Measurements from ENCODE around the gene NOB1.

The NOB1 gene

DNA sequence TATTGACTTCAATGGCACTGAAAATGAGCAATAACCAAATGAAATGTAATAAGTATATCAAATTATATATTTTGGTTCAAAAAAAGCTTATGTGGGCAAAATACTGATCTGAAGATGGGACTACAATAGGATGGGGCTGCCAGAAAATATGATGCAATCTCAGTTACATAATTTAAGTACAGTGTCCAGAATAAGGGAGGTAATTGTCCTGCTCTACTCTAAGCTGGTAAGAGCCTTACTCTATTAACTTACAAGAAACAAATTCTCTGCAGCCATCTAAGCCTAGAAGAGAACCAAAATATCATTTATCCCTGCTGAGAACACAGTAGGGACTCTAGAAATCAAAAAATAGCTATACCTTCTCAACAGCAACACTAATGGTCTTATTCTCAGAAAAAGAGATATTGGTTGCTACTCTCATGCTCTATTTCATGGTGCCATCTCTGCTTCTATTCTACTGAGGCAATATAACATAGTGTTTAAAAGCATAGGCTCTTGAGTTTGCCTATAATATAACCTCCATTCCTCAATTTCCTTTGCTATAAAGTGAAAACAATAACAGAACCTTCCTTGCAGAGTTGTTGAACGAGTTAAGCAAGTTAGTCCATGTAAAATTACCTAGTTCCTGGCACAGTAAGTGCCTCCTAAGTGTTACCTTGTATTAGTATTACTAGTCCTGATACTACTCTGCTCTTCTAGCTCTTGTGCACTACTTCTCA lies 48.3 kb downstream of the NOB1 start:
- TF ChIP-seq ARNTL (CRISPR knock-in tag; IDR thresholded peaks at IDR 0.05; ENCODE audit: borderline replicate concordance, low read depth) (no peak), PPARA (CRISPR knock-in tag; IDR thresholded peaks at IDR 0.05; ENCODE audit: borderline replicate concordance) (no peak), TOX (CRISPR knock-in tag; IDR thresholded peaks at IDR 0.05; ENCODE audit: borderline replicate concordance) (no peak), CSDC2 (CRISPR knock-in tag; IDR thresholded peaks at IDR 0.05) (no peak), ZNF70 (CRISPR knock-in tag; IDR thresholded peaks at IDR 0.05) (no peak), GLIS3 (CRISPR knock-in tag; IDR thresholded peaks at IDR 0.05) (no peak), ZNF565 (CRISPR knock-in tag; conservative IDR thresholded peaks at IDR 0.05; ENCODE audit: low read depth) (no peak), ISL1 (CRISPR knock-in tag; IDR thresholded peaks at IDR 0.05) (no peak), ZFP3 (CRISPR knock-in tag; IDR thresholded peaks at IDR 0.05) (no peak), CSRNP3 (CRISPR knock-in tag; IDR thresholded peaks at IDR 0.05) (no peak), CREB5 (CRISPR knock-in tag; IDR thresholded peaks at IDR 0.05; ENCODE audit: low read depth) (no peak), ZFP30 (CRISPR knock-in tag; IDR thresholded peaks at IDR 0.05) (no peak), TCF4 (CRISPR knock-in tag; IDR thresholded peaks at IDR 0.05; ENCODE audit: borderline replicate concordance) (no peak), ZNF8 (CRISPR knock-in tag; IDR thresholded peaks at IDR 0.05) (no peak), SNAI2 (CRISPR knock-in tag; IDR thresholded peaks at IDR 0.05) (no peak), ESRRG (CRISPR knock-in tag; IDR thresholded peaks at IDR 0.05) (no peak)
- TF ChIP-seq, protein P1, sequence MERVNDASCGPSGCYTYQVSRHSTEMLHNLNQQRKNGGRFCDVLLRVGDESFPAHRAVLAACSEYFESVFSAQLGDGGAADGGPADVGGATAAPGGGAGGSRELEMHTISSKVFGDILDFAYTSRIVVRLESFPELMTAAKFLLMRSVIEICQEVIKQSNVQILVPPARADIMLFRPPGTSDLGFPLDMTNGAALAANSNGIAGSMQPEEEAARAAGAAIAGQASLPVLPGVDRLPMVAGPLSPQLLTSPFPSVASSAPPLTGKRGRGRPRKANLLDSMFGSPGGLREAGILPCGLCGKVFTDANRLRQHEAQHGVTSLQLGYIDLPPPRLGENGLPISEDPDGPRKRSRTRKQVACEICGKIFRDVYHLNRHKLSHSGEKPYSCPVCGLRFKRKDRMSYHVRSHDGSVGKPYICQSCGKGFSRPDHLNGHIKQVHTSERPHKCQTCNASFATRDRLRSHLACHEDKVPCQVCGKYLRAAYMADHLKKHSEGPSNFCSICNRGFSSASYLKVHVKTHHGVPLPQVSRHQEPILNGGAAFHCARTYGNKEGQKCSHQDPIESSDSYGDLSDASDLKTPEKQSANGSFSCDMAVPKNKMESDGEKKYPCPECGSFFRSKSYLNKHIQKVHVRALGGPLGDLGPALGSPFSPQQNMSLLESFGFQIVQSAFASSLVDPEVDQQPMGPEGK (CRISPR knock-in tag; IDR thresholded peaks at IDR 0.05; ENCODE audit: borderline replicate concordance), result no peak
- TF ChIP-seq, protein P2, sequence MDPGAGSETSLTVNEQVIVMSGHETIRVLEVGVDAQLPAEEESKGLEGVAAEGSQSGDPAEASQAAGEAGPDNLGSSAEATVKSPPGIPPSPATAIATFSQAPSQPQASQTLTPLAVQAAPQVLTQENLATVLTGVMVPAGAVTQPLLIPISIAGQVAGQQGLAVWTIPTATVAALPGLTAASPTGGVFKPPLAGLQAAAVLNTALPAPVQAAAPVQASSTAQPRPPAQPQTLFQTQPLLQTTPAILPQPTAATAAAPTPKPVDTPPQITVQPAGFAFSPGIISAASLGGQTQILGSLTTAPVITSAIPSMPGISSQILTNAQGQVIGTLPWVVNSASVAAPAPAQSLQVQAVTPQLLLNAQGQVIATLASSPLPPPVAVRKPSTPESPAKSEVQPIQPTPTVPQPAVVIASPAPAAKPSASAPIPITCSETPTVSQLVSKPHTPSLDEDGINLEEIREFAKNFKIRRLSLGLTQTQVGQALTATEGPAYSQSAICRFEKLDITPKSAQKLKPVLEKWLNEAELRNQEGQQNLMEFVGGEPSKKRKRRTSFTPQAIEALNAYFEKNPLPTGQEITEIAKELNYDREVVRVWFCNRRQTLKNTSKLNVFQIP (CRISPR knock-in tag; IDR thresholded peaks at IDR 0.05; ENCODE audit: borderline replicate concordance, low read depth), result no peak
- no peak for ATAC-seq

- TF ChIP-seq, protein P2 (CRISPR knock-in tag; IDR thresholded peaks at IDR 0.05; ENCODE audit: borderline replicate concordance, low read depth), result no peak
- no peak for TF ChIP-seq ZFP30 (CRISPR knock-in tag; IDR thresholded peaks at IDR 0.05)
- TF ChIP-seq PPARA (CRISPR knock-in tag; IDR thresholded peaks at IDR 0.05; ENCODE audit: borderline replicate concordance), result no peak
- no peak for TF ChIP-seq ZNF8 (CRISPR knock-in tag; IDR thresholded peaks at IDR 0.05)
- TF ChIP-seq, protein P1 (CRISPR knock-in tag; IDR thresholded peaks at IDR 0.05; ENCODE audit: borderline replicate concordance), result no peak
- no peak for TF ChIP-seq RARB (CRISPR knock-in tag; IDR thresholded peaks at IDR 0.05)
- TF ChIP-seq TCF4 (CRISPR knock-in tag; IDR thresholded peaks at IDR 0.05; ENCODE audit: borderline replicate concordance), result no peak
- no peak for TF ChIP-seq GLIS3 (CRISPR knock-in tag; IDR thresholded peaks at IDR 0.05)
- TF ChIP-seq ARNTL (CRISPR knock-in tag; IDR thresholded peaks at IDR 0.05; ENCODE audit: borderline replicate concordance, low read depth), result no peak
- TF ChIP-seq CSRNP3 (CRISPR knock-in tag; IDR thresholded peaks at IDR 0.05), result no peak
- TF ChIP-seq SNAI2 (CRISPR knock-in tag; IDR thresholded peaks at IDR 0.05), result no peak
- TF ChIP-seq ESRRG (CRISPR knock-in tag; IDR thresholded peaks at IDR 0.05), result no peak
- no peak for TF ChIP-seq TOX (CRISPR knock-in tag; IDR thresholded peaks at IDR 0.05; ENCODE audit: borderline replicate concordance)
- no peak for TF ChIP-seq TSHZ2 (CRISPR knock-in tag; IDR thresholded peaks at IDR 0.05)
- TF ChIP-seq CSDC2 (CRISPR knock-in tag; IDR thresholded peaks at IDR 0.05), result no peak
- ATAC-seq, result no peak
These were observed 51.1 kb downstream of the NOB1 start for GRCh38 chr16:69703638-69704037.

All from SK-N-SH treated with all-trans-retinoic acid at 6 μM for 48 hours (cell line).